Neural progenitor cell (in vitro differentiated cells): ENCODE data around the gene CIAPIN1.

ENCODE experiments used
- CTCF ChIP-seq: fragments of 200-600 bp; sonication (generic); IDR thresholded peaks from 2 replicates; pipeline ENCODE4 v1.5.1; 2017; ENCODE audit warnings: antibody characterized with exemption, mild to moderate bottlenecking
- EZH2 ChIP-seq: fragments of 200-600 bp; sonication (generic); IDR thresholded peaks from 2 replicates; pipeline ENCODE4 v1.6.1; 2017; ENCODE audit warnings: antibody characterized with exemption, mild to moderate bottlenecking, moderate library complexity

DNA sequence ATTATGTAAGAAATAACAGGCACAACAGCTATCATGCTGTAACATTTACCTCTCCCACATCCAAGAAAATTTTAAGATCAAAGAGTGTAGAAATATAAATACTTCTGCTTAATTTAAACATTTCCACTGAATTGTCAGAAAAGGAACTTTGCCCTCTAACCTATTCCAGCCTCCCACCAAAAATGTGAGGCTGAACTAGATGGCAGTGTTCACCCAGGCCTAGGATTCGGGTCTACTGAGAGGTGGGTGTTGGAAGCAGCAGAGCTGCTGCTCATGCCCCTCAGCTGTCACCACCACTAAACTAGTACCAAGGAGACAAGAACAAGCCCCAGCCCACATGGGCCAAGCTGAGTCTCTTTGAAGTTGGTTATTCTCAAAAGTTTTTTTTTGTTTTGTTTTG, 11.3 kb downstream of the CIAPIN1 start:
- TF ChIP-seq CTCF (no peak), EZH2 (no peak)
